ENCODE results near the gene WDR72.

Gene WDR72

DNA sequence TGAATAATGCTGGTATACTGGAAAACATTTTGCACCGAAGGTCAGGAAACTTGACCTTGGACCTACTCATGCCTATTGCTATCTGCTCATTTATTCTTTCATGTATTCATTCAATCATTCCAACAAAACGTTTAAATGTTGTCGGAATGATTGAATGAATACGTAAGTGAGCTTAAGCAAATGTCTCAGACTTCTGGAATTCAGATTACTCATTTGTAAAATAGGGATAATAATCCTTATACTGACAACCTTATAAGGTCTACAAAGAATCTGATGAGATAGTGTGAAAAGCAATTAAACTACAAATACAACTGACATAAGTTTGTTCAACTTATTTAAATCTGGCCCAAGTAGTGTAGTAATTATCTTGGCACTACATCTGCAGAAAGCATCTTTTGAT is 288.7 kb downstream of the WDR72 start:
- TF ChIP-seq EZH2phosphoT487 (IDR thresholded peaks at IDR 0.05; ENCODE audit: borderline replicate concordance) = no peak
- TF ChIP-seq, protein P1, sequence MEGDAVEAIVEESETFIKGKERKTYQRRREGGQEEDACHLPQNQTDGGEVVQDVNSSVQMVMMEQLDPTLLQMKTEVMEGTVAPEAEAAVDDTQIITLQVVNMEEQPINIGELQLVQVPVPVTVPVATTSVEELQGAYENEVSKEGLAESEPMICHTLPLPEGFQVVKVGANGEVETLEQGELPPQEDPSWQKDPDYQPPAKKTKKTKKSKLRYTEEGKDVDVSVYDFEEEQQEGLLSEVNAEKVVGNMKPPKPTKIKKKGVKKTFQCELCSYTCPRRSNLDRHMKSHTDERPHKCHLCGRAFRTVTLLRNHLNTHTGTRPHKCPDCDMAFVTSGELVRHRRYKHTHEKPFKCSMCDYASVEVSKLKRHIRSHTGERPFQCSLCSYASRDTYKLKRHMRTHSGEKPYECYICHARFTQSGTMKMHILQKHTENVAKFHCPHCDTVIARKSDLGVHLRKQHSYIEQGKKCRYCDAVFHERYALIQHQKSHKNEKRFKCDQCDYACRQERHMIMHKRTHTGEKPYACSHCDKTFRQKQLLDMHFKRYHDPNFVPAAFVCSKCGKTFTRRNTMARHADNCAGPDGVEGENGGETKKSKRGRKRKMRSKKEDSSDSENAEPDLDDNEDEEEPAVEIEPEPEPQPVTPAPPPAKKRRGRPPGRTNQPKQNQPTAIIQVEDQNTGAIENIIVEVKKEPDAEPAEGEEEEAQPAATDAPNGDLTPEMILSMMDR (conservative IDR thresholded peaks at IDR 0.05; ENCODE audit: low read length) = no peak
- Histone ChIP-seq H3K36me3 (ENCODE audit: insufficient read depth, low read length) (no peaks in the 10 kb centered on the region), H3K27me3 (ENCODE audit: insufficient read depth, low read length, poor library complexity, severe bottlenecking) (no peaks in the 10 kb centered on the region), H2AFZ (ENCODE audit: low read length) (no peak overlapping the region), H3K79me2 (ENCODE audit: insufficient read depth, low read length) (no peaks in the 10 kb centered on the region), H3K9me3 (ENCODE audit: insufficient read depth, low read depth, low read length) (no peaks in the 10 kb centered on the region), H3K4me1 (ENCODE audit: insufficient read depth, low read length, poor library complexity, severe bottlenecking) (no peaks in the 10 kb centered on the region), H3F3A (ENCODE audit: low read depth) (no peaks in the 10 kb centered on the region), H4K20me1 (ENCODE audit: insufficient read depth, low read length, poor library complexity, severe bottlenecking) (no peaks in the 10 kb centered on the region), H3K4me3 (ENCODE audit: low read length, poor library complexity, severe bottlenecking) (no peak overlapping the region), H3K4me2 (ENCODE audit: low read depth, low read length, poor library complexity, severe bottlenecking) (no peak overlapping the region), H3K9ac (ENCODE audit: low read depth, low read length, poor library complexity, severe bottlenecking) (no peak overlapping the region), H3K9me2 (replicated peaks; ENCODE audit: low read depth, low read length) (no peaks in the 10 kb centered on the region)

DNA sequence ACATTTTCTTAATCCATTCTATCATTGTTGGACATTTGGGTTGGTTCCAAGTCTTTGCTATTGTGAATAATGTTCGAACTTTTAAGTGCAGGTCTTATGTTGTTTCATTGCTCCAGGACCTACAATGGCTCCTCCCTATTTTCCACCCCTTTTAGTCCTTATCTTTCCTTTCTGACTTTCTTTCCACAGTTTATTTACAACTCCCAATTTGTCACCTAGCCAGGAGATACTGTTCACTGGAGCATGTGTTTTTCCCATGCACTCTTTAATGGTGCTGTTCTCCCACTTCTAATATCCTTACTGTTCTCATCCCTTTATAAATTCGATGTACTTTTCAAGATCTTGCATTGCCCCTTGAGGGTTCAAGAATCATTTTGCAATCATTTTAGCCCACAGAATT is 290.0 kb downstream of the WDR72 start:
- Histone ChIP-seq H2AFZ (ENCODE audit: low read length) (no peak overlapping the region), H3K9me2 (replicated peaks; ENCODE audit: low read depth, low read length) (no peaks in the 10 kb centered on the region), H3K79me2 (ENCODE audit: insufficient read depth, low read length) (no peaks in the 10 kb centered on the region), H3F3A (ENCODE audit: low read depth) (no peaks in the 10 kb centered on the region), H3K4me1 (ENCODE audit: insufficient read depth, low read length, poor library complexity, severe bottlenecking) (no peaks in the 10 kb centered on the region), H4K20me1 (ENCODE audit: insufficient read depth, low read length, poor library complexity, severe bottlenecking) (no peaks in the 10 kb centered on the region), H3K9ac (ENCODE audit: low read depth, low read length, poor library complexity, severe bottlenecking) (no peak overlapping the region), H3K4me3 (ENCODE audit: low read length, poor library complexity, severe bottlenecking) (no peak overlapping the region), H3K9me3 (ENCODE audit: insufficient read depth, low read depth, low read length) (no peaks in the 10 kb centered on the region), H3K36me3 (ENCODE audit: insufficient read depth, low read length) (no peaks in the 10 kb centered on the region), H3K4me2 (ENCODE audit: low read depth, low read length, poor library complexity, severe bottlenecking) (no peak overlapping the region), H3K27me3 (ENCODE audit: insufficient read depth, low read length, poor library complexity, severe bottlenecking) (no peaks in the 10 kb centered on the region)
- TF ChIP-seq EZH2phosphoT487 (IDR thresholded peaks at IDR 0.05; ENCODE audit: borderline replicate concordance) = no peak
- TF ChIP-seq, protein P1 (conservative IDR thresholded peaks at IDR 0.05; ENCODE audit: low read length) = no peak
